Hematopoietic multipotent progenitor cell treated with erythropoietin and hydrocortisone succinate and interleukin-3 and kit ligand, for 8 days (in vitro differentiated cells): ENCODE results near the gene CFAP52.
"Not testable (repeated sequence)": the region's sequence is repeated elsewhere in the genome, so short reads cannot be mapped to it uniquely, and the experiment has no call there.

Experiments used
- DNase-seq: peaks from one replicate; pipeline ENCODE4 v3.0.0-alpha.2; 2015

CFAP52 gene

DNA sequence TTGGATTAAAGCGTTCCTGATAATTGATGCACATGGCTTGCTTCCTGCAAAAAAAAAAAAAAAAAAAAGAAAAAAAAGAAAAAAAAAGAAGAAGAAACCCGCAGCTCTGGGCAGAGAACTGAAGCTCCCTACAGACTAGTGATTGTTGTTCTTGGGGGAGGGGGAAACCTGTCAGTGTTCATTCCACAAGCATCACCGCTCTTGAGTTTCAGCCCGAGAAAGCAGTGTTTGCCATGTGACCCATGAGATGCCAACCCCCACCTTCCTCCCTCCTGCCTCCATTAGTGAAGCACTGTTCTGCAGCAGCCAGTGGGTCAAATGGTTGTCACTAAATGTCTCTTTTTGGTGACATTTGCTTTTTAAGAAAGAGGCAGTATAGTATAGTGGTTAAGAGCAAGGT lies 70.6 kb downstream of the CFAP52 start:
- DNase-seq = no peak

DNA sequence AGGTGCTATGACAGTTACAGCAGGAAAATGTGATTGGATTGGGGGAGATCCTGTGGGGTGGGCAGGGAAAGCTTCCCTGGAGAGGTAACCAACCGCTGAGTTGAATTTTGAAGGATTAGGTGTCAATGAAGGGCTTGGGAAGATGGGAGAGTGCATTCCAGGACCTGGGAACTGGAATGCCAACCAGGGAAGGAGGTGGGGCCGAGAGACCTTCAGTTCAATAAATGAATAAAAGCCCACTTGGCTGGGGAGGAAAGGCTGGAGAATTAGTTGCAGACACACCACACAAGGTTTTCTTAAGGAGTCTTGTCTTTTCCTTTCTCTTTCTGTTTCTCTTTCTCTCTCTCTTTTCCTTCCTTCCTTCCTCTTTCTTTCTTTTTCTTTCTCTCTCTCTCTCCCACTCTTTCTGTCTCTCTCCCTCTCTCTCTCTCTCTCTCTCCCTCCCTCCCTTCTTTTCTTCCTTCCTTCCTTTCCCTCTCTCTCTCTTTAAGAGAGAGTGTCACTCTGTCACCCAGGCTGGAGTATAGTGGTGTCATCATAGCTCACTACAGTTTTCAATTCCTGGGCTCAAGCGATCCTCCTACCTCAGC lies 72.2 kb downstream of the CFAP52 start:
- DNase-seq = no peak

DNA sequence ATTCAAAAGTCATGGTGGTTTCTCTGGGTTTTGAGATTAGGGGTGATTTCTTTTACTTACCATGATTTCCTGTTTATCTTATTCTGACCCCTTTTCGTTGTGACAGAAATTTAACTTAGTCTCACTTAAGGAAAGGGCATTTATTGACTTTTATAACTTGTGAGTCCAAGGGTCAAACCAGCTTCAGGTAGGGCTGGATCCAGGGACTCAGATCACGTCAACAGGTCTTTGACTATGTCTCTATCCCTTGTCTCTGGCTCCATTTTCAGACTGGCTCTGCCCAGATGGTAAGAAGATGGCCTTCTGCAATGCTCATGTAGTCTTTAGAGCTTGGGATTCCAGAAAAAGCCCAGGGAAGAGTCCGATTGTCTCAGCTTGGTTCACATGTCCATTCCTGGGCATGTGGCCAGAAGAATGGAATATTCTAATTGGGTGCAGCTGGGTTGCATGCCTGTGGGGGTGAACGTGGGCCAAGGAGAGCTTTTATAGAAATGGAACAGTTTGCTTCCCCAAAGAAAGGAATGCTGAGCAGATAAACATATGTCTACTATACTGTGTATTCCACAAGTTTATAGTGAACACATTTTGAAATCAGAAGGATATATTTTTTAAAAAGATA lies 82.3 kb downstream of the CFAP52 start:
- DNase-seq = no peak

DNA sequence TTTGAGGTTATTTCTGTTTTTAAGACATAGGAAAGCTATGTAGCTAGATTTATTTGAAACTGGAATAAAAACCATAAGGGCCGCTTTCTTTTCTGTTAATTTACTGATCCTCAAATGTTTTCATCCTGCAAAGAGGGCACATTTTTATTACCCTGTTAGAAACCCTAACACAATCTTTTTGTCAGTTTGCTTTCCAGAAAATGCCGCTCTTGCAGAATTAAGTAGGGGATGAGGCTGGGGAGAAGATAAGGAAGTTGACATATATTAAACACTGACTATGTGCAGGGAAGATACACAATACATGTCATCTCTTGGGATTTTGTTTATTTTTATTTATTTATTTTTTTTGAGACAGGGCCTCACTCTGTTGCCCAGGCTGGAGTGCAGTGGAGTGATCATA lies 84.6 kb downstream of the CFAP52 start:
- DNase-seq = no peak

DNA sequence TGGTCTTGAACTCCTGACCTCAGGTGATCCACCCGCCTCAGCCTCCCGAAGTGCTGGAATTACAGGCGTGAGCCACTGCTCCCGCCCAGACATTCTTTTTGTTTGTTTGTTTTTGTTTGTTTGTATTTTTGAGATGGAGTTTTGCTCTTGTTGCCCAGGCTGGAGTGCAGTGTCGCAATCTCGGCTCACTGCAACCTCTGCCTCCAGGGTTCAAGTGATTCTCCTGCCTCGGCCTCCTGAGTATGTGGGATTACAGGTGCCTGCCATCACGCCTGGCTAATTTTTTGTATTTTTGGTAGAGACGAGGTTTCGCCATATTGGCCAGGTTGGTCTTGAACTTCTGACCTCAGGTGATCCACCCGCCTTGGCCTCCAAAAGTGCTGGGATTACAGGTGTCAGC lies 87.1 kb downstream of the CFAP52 start:
- not testable (repeated sequence) for DNase-seq

DNA sequence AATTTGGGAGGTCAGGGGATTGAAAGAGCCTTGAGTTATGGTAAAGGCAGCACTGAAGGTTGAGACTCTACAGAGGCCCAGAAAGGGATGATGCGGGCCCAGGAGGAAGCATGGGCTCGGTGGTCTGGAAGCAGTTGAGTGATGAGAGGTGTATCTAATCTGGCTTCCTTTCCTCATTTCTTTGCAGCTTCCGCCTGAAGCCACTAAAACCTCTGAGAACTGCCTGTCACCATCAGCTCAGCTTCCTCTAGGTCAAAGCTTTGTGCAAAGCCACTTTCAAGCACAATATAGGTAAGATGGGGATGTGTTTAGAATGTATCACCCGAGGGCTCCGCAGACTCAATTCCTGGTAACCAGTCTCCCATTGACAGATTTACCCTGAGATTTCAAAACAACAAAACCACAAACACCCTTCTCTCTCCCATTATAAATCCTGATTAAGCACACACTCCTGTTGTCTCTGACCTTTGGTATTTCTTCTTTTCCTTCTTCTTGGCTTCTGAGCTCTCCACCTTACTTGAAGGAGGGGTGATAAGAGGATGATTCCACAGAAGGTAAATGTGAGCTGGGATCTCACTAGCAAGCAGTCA lies 90.1 kb downstream of the CFAP52 start:
- no peak for DNase-seq

DNA sequence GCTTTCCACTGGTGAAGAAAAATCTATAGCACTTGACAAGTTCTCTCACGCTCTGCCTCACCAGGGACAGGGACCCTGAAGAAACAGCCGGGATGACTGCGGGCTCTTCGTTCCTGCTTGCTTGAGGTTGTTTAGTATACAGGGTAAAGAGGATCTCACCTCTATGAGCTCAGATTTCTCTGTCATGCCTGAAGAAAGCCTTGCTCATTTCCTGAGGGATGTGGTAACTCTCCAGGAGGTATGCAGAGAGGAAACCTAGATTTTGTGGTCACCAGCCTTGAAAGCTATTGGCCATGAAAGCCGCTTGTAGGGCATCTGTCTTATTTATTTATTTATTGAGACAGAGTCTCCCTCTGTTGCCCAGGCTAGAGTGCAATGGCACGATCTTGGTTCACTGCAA lies 92.1 kb downstream of the CFAP52 start:
- DNase-seq = no peak

DNA sequence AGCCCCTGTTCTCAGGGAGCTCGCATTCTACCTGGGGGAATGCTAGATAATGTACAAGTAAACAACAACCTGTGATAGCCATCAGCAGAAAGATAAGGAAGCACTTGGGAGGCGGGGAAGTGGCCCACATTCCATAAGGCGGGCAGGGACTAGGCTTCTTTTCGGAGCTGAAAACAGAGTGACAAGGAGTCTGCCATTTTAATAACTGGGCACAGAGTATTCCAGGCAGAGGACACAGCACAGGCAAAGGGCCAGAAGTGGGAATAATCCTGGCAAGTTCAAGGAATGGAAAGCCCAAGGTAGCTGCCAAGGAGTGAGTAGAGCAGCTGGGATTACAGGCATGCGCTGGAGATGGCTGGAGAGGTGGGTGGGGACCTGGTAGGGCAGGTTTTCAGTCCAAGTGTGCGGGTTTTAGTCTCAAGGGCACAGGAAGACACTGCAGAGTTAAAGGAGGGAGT lies 93.1 kb downstream of the CFAP52 start:
- DNase-seq = no peak

DNA sequence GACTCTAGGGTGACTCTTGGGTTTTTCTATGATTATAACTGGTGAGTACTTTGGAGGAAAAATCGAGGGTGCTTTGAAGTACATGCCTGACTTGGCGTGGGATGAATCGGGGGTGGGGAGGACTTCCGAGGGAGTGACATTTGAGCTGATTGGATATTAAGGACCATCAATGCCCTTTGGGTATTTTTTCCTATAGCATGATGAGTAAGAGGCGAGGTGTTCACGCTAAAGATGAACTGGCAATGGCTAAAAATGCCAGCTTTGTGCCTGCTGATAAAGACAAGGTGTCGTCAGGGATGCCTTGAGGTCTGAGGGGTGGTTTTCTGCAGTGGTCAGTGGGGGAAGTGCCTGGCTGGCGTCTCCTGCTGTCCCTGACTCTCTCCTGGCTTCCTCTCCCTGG lies 94.2 kb downstream of the CFAP52 start:
- no peak for DNase-seq

DNA sequence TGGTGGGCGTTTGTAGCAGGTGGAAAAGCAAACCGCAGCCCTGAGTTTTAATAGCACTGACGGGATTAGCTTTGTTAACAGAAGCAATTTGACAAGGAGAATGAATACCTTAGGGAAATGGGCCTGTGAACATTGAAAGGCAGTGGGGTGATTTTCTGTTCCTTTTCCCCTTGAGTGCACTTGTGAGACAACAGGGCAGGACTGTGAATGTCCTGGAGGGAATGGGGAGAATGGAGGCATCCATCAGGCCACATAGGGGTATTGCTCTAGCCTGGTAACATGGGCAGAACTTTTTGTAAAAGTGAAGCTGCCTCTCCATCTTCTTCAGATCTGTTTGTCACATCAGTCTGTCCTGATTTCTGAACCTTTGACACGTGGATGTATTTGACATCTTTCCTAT lies 95.1 kb downstream of the CFAP52 start:
- DNase-seq = no peak

DNA sequence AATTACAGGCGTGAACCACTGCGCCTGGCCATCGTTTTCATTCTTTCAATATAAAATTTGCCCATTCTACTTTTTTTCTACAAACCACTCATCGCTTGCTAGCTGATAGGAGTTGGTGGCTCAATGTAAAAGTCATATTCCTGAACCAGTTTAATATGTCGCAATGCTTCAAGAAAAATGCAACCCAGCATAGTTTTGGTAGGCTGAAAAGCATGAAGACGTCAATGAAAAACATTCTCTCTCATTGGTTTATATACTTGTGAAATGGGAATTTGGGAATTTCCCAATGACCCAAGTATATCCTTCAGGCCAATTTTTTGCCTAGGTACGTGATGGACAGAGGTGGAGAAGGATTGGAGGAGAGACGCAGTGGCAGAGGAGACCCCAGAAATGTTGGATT lies 95.8 kb downstream of the CFAP52 start:
- no peak for DNase-seq

DNA sequence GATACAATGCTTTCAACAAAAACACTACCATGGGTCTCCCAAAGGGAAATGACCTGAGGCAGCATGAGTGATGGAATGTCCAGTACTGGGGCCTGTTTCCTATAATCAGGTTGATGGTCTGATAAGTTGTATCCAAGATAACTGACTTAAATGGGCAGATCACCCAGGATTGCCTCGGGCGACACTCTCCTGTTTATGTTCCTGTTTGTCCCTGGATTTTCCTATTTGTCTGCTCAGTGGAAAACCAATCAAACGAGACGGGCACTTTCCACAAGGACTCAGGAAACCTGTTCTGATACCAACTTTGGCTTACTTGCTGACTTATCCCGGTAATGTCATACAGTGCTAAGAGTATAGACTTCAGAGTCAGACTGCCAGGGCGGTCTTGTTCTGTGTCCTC lies 96.2 kb downstream of the CFAP52 start:
- no peak for DNase-seq

DNA sequence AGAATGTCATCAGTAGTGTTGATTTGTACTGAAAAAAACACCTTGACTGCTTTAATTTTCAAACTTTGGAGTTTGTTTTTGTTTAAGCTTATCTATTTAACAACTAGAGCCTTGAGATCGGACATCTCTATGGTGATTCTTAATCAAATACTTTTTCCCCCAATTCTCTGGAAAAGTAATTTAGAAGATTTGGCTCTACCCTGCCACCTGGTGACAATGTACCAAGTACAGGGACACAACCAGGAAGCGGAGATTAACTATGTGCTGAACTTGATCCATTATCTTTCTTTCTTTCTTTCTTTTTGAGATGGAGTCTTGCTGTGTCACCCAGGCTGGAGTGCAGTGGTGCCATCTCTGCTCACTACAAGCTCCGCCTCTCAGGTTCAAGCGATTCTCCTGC lies 99.6 kb downstream of the CFAP52 start:
- peak; percentile 26 for DNase-seq

DNA sequence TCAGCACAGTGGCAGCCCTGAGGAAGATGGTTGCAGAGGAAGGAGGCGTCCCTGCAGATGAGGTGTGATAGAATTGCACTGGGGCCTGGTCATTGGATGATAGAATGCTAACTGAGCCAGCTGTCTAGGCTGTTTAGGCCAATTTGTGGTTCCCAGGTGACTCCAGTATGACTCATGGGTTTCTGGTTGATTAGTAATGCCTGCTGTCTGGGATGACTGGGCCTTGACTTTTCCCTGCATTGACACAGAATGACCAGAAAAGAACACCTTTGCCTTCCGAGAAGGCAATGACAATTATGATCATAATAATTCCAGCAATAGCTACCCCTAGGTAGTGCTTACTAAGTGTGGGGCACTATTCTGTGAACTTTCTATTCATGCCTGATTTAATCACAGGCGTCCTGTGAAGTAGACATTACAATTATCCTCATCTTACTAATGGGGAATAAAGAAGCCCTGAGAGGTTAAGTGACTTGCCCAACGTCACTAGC lies 100.4 kb downstream of the CFAP52 start:
- DNase-seq = no peak

DNA sequence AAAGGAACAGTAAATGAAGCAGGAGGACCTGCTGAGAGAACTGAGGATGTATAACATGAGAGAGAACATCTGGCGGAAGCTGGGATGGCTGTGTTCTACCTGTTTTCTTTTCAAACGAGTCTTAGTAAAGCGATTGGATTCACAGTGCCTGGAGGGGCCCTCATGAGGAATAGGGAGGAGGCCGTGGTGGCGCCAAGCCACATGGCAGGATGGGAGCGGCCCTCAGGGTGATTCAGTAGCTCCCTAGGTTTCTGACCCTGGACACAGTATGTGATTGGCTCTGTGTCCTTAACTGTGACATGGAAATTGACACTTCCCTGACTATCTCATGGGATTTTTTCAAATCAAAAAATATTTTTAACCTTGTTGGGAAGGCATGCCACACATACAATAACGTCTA lies 101.0 kb downstream of the CFAP52 start:
- DNase-seq = no peak

DNA sequence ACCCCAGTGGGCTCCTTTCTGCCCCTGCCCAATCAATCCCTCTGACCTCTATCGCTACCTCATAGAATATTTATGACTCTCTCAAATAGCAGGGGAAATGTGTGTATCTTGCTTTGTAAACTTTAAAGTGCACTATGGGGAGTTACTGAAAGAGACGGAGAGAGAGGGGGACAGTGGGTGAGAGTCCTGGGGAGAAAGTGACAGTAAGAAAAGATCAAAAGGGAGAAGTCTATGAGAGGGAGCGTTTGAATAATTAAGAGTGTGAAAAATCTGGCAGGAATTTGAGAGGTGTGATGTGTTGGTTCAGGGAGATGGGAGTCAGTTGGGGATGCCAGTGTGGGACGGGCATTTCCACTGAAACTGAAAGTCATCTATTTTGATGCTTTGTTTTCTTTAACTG lies 101.5 kb downstream of the CFAP52 start:
- no peak for DNase-seq

DNA sequence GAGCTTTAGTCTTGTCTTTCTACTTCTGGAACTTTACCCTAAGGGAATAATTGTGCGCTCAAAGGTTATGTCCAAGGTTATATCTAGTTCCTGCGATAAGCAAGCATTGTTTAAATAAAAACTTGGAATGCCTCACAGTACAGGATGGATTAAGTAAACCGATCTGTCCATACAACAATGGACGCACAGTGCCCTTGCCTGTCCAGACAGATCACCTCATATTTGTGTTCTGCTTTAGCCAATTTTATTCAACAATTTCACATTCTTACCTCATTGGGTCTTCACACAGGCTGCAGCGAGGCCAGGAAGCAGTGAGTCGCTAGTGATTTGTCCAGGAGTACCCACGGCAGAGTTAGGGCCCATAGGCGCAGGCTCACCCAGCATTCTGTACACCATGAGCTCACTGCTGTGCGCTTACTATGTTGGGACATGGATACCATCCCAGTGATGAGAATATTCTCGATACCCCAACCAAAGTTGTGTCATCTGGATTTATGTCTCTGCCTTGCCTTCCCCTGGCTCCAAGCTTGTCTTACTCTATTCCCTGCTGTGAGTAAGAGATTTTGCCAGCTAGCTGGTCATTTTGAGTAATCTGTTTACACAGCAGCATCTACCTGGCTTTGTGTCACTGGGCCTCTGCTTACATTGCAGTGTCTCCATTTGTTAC lies 108.6 kb downstream of the CFAP52 start:
- no peak for DNase-seq
